ENCODE data around the gene FAM13A.
A peak's percentile ranks its signal among the peaks of the same experiment; 100 is the strongest.
"Not testable (repeated sequence)": the region's sequence is repeated elsewhere in the genome, so short reads cannot be mapped to it uniquely, and the experiment has no call there.

Gene FAM13A

DNA sequence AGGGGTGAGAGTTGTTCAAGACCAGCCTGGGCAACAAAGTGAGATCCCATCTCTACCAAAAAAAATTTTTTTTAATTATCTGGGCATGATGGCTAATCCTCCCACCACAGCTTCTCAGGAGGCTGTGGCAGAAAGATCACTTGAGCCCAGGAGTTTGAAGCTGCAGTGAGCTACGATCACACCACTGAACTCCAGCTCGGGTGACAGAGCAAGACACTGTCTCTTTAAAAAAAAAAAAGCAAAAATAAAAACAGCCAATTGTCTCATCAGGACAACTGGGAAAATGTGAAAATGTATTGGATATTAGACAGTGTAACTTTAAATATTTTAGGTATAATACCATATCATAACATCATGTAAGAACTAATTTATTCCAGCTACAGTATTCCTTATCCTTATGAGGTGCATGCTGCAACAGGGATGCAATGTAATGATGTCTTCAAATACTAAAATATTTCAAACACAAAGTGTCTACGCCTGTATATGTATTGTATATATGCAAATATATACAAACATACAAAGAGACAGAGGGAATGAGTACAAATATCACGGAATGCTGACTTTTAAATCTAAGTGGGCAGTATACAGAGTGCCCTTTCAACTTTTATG, 17.2 kb downstream of the FAM13A start:
- DNase-seq: no peak

DNA sequence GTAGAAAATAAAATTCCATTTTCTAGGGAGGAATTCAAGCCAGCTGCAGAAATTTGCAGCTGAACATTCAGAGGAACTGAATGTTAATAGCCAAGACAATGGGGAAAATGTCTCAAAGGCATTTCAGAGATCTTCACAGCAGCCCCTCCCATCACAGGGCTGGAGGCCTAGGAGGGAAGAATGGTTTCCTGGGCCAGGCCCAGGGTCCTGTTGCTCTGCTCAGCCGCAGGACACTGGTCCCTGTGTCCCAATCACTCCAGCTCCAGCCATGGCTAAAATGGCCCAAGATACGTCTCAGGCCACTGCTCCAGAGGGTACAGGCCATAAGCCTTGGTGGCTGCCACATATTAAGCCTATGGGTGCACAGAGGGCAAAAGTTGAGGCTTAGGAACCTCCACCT, 20.4 kb downstream of the FAM13A start:
- no peak for DNase-seq

GRCh38 chr4:89031272-89031671, 25.7 kb downstream of the FAM13A start:
- no peak for DNase-seq

DNA sequence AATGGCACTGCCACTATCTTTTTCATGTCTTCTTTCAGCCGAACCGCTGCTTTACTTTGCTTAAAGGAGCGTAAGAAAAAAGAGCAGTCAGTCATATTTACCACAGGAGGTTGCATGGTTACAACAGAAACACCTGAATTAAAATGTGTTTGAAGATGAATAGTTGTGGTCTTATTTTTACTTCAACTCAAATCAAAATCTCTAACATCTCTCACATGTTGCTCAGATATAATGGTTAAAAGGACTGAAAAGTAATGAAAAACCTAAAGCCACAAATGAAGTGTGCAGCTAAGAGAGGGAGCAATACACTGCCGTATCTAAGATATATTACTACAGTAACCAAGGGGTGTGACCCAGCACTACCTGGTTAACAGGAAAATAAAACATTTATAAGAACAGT, 27.4 kb downstream of the FAM13A start:
- DNase-seq: no peak

DNA sequence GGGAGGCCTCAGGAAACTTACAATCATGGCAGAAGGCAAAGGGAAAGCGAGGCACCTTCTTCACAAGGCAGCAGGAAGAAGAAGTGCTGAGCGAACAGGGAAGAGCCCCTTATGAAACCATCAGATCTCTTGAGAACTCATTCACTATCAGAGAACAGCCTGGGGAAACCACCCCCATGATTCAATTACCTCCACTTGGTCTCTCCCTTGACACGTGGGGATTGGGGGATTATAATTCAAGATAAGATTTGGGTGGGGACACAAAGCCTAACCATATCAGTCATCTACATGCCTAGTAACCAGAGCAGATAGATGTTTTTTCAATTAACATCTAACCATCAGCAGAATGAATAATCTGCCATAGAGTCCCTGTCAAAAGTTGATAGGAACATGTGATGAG, 30.4 kb downstream of the FAM13A start:
- DNase-seq: no peak

DNA sequence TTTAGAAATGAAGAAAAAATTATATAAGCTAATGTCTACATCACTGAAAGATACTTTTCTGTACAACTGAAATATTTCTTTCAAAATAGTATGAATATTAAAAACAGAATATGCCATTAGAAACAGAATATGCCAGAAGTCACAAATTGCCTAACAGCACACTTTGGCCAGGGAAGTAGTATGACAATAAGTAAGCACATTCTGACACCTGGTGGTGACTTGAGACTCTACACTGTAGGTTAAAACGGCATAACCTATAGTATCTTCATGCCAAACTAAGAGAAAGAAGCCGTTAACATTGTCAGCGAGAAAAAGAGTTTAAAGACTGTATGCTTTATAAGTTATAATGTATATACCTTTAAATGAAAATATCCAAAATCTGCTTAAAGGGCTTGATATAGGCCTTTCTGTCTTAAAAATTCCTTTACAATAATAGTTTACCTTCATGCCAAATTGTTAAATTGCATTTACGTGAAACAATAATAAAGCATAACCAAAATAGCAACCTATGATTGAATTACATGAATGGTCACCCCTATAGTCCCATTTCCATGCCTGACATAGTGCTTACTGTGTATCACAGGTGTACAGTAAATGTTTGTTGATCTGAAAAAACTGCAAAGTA, 32.8 kb downstream of the FAM13A start:
- peak; percentile 1 for DNase-seq

GRCh38 chr4:89023140-89023539, 33.8 kb downstream of the FAM13A start:
- DNase-seq: no peak

- DNase-seq: no peak
Observed at GRCh38 chr4:89022426-89023128, 34.4 kb downstream of the FAM13A start.

GRCh38 chr4:89021684-89022083, 35.3 kb downstream of the FAM13A start:
- DNase-seq: no peak

- no peak for DNase-seq
Observed at GRCh38 chr4:89021062-89021461, 35.9 kb downstream of the FAM13A start.

DNA sequence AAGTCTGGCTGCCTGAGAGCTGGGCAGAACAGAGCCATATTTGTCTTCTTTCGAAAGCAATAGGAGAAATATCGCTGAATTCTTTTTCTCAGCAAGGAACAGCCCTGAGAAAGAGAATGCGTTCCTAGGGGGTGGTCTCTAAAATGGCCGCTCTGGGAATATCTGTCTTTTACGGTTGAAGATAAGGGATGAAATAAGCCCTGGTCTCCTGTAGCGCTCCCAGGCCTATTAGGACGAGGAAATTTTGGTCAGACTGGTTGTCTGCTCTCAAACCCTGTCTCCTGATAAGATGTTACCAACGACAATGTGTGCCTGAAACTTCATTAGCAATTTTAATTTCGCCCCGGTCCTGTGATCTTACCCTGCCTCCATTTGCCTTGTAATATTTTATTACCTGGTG, 42.1 kb downstream of the FAM13A start:
- DNase-seq: not testable (repeated sequence)

GRCh38 chr4:89009761-89010369, 47.1 kb downstream of the FAM13A start:
- DNase-seq: no peak

DNA sequence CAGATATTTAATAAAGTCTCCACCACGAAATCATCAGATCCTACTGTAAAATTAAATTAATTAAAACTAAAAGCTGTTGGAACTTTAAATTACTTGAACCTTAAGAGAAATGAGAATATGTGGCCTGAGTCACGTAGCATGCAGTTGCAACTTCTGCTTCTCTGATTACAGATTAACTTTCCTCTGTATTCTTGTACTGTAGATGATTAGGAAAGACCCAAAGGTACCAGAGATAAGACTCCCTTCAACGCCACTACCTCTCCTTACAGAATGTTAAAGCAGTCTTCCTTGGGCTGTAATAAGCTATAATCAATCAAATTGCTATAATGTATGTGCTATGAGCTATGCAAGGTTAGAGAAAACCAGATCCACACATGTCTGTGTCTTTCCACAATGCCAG, 47.9 kb downstream of the FAM13A start:
- DNase-seq: no peak

- no peak for DNase-seq
Observed at GRCh38 chr4:89008166-89008565, 48.8 kb downstream of the FAM13A start.

DNA sequence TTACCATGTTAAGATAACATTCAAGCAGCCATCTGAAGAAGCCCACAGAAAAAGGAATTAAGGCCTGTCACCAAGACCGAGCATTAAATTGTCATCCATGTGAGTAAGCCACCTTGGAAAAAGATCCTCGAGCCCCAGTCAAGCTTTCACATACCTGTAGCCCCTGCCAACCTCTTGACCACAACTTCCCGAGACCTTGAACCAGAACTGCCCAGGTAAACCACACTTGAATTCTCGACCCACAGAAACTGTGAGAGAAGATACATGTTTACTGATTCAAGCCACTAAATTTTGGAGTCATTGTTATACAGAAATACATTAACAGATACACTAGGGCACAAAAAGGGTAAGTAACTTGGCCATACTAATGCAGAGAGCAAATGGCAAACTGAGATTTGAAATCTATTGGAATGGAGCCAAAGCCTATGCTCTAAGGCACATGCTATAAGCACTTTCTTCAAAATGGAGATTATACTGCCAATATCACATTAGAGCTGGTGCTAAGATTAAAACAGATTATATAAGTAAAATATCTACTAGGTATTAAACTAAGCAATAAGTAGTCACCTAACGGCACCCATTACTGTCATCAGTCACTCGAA, 49.5 kb downstream of the FAM13A start:
- DNase-seq: no peak

- DNase-seq: no peak
Observed at GRCh38 chr4:89006307-89006706, 50.7 kb downstream of the FAM13A start.

GRCh38 chr4:89005066-89005465, 51.9 kb downstream of the FAM13A start:
- not testable (repeated sequence) for DNase-seq

GRCh38 chr4:89001647-89002445, 55.1 kb downstream of the FAM13A start:
- no peak for DNase-seq

- no peak for DNase-seq
Observed at GRCh38 chr4:89000844-89001360, 56.1 kb downstream of the FAM13A start.

DNA sequence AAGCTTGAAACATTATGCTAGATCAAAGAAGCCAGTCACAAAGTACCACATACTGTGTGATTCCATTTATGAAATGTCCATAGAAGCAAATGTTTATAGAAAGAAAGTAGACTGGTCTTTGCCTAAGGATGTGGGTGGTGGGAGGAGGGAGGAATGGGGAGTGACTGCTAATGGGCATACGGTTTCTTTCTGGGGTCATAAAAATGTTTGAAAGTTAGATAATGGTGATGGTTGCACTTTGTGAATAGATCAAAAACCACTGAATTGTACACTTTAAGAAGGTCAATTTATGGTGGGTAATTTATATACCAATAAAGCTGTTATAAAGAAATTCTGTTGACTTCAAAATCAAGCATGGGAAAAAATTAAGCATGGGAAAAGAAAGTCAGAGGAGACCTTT, 56.6 kb downstream of the FAM13A start:
- DNase-seq: no peak

DNA sequence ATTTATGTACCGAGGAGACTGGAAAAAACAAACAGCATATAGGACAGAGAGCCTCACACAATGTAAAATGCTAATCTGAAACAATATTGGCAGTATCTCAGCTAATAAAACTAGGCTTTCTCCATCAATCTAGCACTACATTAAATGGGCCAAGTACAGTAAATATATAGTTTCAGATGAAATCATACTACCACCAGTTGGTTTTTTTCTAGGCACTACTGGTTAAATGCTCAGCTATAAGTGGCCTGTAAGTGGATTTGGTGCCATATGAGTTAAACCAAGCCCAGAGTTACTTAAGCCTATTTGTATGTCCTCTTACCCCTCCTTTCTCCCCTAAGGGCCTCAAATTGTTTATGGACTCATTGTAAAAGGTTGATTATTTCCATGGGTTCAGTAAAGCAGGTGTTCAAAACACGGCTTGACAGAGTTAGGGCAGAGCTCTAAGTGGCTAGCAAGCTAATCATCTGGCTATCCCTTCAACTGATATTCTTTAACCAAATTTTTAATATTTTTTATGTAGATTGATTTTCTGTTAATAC, 57.5 kb downstream of the FAM13A start:
- no peak for DNase-seq

GRCh38 chr4:88998891-88999290, 58.1 kb downstream of the FAM13A start:
- no peak for DNase-seq
